HG02852 (cell line): ENCODE measurements around the gene PTPRN2.

ENCODE experiments used
- ATAC-seq: cut with Tn5 transposase; IDR thresholded peaks from one replicate; pipeline ENCODE4 v1.9.1; 2021; ENCODE audit warnings: mild to moderate bottlenecking, moderate library complexity; ENCODE audit not compliant: unreplicated experiment

The PTPRN2 gene

GRCh38 chr7:158494643-158495042 lies 93.0 kb downstream of the PTPRN2 start:
- ATAC-seq = no peak

GRCh38 chr7:158494162-158494586 lies 93.4 kb downstream of the PTPRN2 start:
- ATAC-seq = no peak

GRCh38 chr7:158492367-158492764 lies 95.3 kb downstream of the PTPRN2 start:
- no peak for ATAC-seq

GRCh38 chr7:158491094-158491493 lies 96.5 kb downstream of the PTPRN2 start:
- ATAC-seq = no peak

GRCh38 chr7:158490171-158490782 lies 97.3 kb downstream of the PTPRN2 start:
- no peak for ATAC-seq

- no peak for ATAC-seq
Observed at GRCh38 chr7:158489462-158490155, 98.0 kb downstream of the PTPRN2 start.

- no peak for ATAC-seq
Observed at GRCh38 chr7:158488181-158488971, 99.2 kb downstream of the PTPRN2 start.

- ATAC-seq = no peak
Observed at GRCh38 chr7:158487631-158488151, 99.9 kb downstream of the PTPRN2 start.

- ATAC-seq = no peak
Observed at GRCh38 chr7:158486919-158487318, 100.7 kb downstream of the PTPRN2 start.

GRCh38 chr7:158484801-158485531 lies 102.7 kb downstream of the PTPRN2 start:
- ATAC-seq = no peak

GRCh38 chr7:158482480-158482879 lies 105.1 kb downstream of the PTPRN2 start:
- no peak for ATAC-seq

- ATAC-seq = no peak
Observed at GRCh38 chr7:158479664-158480025, 108.0 kb downstream of the PTPRN2 start.

- no peak for ATAC-seq
Observed at GRCh38 chr7:158479021-158479663, 108.5 kb downstream of the PTPRN2 start.

- ATAC-seq = no peak
Observed at GRCh38 chr7:158477866-158478265, 109.8 kb downstream of the PTPRN2 start.

- ATAC-seq = no peak
Observed at GRCh38 chr7:158476331-158476932, 111.2 kb downstream of the PTPRN2 start.

- ATAC-seq = no peak
Observed at GRCh38 chr7:158475679-158476052, 112.0 kb downstream of the PTPRN2 start.

GRCh38 chr7:158475036-158475678 lies 112.5 kb downstream of the PTPRN2 start:
- ATAC-seq = no peak

- ATAC-seq = no peak
Observed at GRCh38 chr7:158474488-158474887, 113.1 kb downstream of the PTPRN2 start.

- no peak for ATAC-seq
Observed at GRCh38 chr7:158473946-158474345, 113.7 kb downstream of the PTPRN2 start.

- no peak for ATAC-seq
Observed at GRCh38 chr7:158473221-158473620, 114.4 kb downstream of the PTPRN2 start.
